ENCODE data around the gene SPAG16.

Gene SPAG16

GRCh38 chr2:214293593-214293992 lies 1009.3 kb downstream of the SPAG16 start:
- DNase-seq = no peak

- no peak for DNase-seq
These were observed 1010.2 kb downstream of the SPAG16 start for GRCh38 chr2:214294426-214294825.

GRCh38 chr2:214297423-214297822 lies 1013.2 kb downstream of the SPAG16 start:
- no peak for DNase-seq

GRCh38 chr2:214310319-214310718 lies 1026.1 kb downstream of the SPAG16 start:
- no peak for DNase-seq

DNA sequence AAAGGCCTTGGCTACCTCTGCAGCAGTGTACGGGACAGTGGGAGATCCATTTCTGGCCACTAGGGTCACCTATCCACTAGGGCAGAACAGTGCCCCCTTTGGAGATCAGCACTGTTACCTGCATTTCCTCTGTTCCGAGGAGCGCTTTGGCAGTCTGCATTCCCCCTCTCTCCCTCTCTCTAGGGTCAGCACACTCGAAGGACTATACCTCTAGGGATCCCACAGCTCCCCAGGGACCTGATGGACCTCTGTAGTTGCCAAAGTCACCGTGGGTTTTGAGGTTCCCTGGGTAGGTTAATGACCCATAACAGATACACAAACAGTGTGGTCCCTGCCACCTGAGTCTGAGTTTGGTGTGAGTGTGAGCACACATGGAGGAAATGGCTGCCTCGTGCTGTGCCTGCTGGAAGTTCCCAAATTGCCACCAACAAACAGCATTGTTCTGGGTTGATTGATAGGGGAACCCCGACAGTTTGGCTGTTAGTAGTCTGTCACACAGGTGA lies 1026.8 kb downstream of the SPAG16 start:
- DNase-seq = no peak

DNA sequence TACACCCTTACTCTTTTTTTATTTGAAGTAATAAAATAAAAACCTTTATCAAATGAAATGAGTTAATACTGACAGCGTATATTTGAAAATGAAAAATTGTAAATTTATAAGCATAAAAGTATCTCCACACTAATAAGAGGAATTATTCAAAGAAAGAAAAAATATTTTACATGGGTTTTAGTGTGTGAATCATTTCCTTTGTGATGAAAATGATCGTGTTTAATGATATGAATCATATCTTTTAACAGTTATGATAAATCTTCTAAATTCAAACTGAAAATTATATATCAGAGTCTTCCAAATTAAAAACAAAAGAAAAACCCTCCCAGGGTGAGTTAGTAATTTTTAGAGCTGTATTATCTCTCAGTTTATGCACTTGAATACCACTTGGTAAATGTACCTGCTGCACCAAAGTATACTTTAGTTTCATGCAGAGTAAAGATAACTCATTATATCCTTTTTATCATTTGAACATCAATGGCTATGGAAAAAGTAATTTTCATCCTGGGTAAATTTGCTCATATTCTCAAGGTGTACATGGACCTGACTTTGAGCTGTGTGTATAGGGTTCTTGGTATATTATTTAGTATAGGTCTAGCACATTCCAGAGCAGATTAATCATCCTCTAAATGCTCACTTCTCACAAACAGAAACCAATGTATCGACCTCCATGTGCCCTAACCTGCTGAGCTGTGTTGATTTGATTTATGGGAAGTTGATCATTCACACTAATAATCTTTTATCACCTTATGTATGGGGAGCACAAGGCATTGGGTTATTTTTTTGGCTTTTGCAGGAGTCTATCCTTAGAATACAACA lies 1027.9 kb downstream of the SPAG16 start:
- no peak for DNase-seq

DNA sequence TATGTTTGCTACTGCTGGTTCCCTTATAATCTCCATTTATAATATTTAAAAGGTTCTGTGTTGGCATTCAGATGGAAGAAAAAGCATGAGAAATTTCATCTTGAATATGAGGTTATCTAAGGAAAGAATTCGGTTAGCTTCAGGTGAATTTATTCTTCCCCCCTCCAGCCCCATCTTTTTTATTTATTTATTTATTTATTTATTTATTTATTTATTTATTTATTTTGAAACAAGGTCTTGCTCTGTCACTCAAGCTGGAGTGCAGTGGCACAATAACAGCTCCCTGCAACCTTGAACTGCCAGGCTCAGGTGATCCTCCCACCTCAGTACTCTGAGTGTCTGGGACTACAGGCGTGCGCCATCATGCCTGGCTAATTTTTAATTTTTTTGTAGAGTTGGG lies 1031.1 kb downstream of the SPAG16 start:
- no peak for DNase-seq

GRCh38 chr2:214320211-214320610 lies 1035.9 kb downstream of the SPAG16 start:
- no peak for DNase-seq

- DNase-seq = no peak
These were observed 1038.4 kb downstream of the SPAG16 start for GRCh38 chr2:214322662-214323061.

GRCh38 chr2:214325404-214325803 lies 1041.1 kb downstream of the SPAG16 start:
- no peak for DNase-seq

GRCh38 chr2:214328941-214329340 lies 1044.7 kb downstream of the SPAG16 start:
- no peak for DNase-seq

GRCh38 chr2:214341646-214342045 lies 1057.4 kb downstream of the SPAG16 start:
- DNase-seq = no peak

- DNase-seq = no peak
These were observed 1074.2 kb downstream of the SPAG16 start for GRCh38 chr2:214358506-214358905.

- DNase-seq = no peak
These were observed 1076.9 kb downstream of the SPAG16 start for GRCh38 chr2:214361116-214361515.

- DNase-seq = no peak
These were observed 1081.3 kb downstream of the SPAG16 start for GRCh38 chr2:214365549-214365948.

DNA sequence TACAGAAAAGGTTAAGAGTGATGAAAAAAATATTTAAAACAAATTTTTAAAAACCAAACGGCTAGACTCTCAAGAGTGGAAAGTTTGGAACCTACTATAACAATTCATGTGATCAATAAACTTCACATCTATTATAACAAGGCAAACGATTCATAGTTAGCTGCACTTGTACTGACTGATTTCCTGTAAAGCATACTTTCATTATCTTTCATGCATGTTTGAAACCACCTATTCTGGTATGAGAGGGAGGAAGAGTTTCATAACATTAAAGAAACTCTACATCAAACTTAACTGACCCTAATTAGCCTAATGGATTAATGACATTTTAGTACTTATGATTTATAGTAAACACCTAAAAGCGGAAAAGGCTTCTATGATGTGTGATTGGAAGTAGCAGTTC lies 1082.9 kb downstream of the SPAG16 start:
- DNase-seq = no peak

DNA sequence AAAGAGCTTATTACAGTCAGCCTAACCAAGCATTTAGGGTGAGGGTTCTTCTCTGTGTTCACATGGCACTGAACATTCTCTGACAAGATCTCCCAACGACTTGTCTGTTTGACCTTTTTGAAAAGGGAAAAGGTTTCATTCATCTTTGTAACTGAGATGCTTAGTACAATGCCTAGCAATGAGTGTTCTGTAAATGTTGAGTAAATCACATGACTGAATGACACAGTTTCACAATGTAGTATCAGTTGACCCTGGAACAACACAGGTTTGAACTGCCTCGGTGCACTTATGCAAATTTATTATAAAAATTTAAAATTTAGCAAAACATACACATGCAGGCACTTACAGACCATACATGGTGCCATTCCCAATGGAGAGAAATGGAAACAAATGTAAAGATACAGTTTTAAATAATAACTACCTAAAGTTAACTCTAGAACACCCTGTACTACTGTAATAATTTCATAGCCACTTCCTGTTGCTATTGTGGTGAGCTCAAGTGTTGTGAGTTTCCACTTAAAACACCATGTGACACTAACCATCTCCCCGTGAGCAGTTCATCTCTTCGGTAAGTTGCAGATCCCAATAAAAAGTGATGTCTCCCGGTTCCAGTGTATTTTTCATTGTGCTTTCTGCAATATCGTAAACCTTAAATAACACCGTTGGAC lies 1092.5 kb downstream of the SPAG16 start:
- DNase-seq = no peak

DNA sequence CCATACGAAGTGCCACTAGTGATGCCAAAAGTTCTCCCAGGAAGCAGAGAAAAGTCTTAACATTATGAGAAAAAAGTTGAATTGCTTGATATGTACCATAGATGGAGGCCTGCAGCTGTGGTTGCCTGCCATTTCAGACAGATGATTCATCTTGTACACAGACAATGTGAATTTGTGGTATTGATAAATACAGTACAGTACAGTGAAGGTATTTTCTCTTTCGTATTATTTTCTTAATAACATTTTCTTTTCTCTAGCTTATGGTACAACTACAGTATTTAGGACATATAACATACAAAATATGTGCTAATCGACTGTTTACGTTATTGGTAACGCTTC lies 1093.0 kb downstream of the SPAG16 start:
- DNase-seq = no peak

GRCh38 chr2:214378455-214379103 lies 1094.3 kb downstream of the SPAG16 start:
- DNase-seq = no peak

DNA sequence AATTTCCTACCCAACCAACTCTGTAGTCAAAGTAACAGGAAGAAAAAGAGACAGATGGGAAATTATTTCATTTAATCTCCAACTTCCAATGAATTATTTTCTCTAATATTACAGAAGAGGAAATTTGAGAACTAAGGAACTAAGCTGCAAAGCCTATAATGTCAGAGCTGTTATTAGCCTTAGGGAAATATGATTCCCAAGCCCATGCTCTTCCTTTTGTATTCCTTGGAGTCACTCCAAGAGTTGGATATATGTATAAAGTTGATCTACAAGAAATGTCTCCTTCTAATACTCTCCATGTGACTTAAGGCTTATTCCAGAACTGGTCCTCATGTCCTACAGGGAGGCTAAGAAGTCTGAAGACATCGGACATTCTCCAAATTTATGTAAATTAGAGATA lies 1095.0 kb downstream of the SPAG16 start:
- DNase-seq = no peak

GRCh38 chr2:214380681-214381080 lies 1096.4 kb downstream of the SPAG16 start:
- no peak for DNase-seq

DNA sequence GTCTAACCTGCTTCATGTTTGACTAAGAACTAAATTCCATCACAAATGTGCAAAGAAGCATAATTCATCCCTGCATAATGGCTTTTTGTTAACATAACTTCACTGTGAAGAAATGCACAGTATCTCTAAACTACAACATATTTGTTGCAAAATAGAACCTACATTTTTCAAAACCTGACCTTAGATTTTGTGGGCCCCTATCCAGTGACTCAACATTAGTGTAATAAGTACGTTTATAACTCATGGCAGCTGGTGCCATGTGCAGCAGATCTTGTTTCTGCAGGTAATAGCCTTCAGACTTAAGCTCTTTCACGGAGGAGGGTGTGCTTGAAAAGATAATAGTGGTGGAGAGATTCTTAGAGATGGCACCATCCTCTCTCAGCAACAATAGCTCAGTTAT lies 1098.0 kb downstream of the SPAG16 start:
- no peak for DNase-seq

DNA sequence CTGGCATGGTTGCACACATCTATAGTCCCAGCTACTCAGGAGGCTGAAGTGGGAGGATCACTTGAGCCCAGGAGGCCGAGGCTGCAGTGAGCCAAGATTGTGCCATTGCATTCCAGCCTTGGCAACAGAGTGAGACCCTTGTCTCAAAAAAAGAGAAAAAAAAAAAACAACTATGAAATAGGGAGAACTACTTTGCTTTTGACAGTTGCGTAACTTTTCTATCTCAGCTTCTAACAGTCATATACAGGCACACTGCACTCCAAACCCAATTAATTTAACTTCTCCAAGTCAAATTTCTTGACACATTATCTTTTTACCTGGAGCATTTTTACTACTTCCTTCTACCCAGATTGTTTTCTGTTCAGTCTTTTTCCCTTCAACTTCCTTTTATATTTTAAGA lies 1102.5 kb downstream of the SPAG16 start:
- no peak for DNase-seq
